H9 (cell line): ENCODE measurements around the gene ITPKA. TPM values are rescaled to one million over a fixed set of nuclear protein-coding genes. Genes with fewer than 3 reads are reported as not detected.

Experiments used
- DNase-seq: peaks from one replicate; pipeline ENCODE4 v3.0.0-alpha.2; 2017
- H2AFZ ChIP-seq: one replicate; pipeline ENCODE4 v1.6.1; 2013; ENCODE audit warnings: mild to moderate bottlenecking, low read length, control low read depth, moderate library complexity
- H2AK5ac ChIP-seq: 2 replicates; pipeline ENCODE4 v1.6.1; 2013; ENCODE audit warnings: low read length, control low read depth, mixed read lengths; ENCODE audit not compliant: insufficient read length
- H2BK120ac ChIP-seq: one replicate; pipeline ENCODE4 v1.6.1; 2013; ENCODE audit warnings: low read depth, mild to moderate bottlenecking, low read length, control low read depth, inconsistent platforms; ENCODE audit not compliant: poor library complexity, severe bottlenecking
- H2BK12ac ChIP-seq: 2 replicates; pipeline ENCODE4 v1.6.1; 2013; ENCODE audit warnings: low read length, control low read depth, mixed read lengths, low read depth; ENCODE audit not compliant: insufficient read length
- H2BK15ac ChIP-seq: 2 replicates; pipeline ENCODE4 v1.6.1; 2013; ENCODE audit warnings: low read depth, low read length, control low read depth
- H2BK20ac ChIP-seq: one replicate; pipeline ENCODE4 v1.6.1; 2013; ENCODE audit warnings: low read depth, mild to moderate bottlenecking, low read length, control low read depth, inconsistent platforms; ENCODE audit not compliant: poor library complexity, severe bottlenecking
- H2BK5ac ChIP-seq: 2 replicates; pipeline ENCODE4 v1.6.1; 2013; ENCODE audit warnings: low read length, control low read depth, mixed read lengths; ENCODE audit not compliant: insufficient read length
- H3K14ac ChIP-seq: 2 replicates; pipeline ENCODE4 v1.6.1; 2013; ENCODE audit warnings: low read length, control low read depth; ENCODE audit not compliant: insufficient read depth
- H3K18ac ChIP-seq: 2 replicates; pipeline ENCODE4 v1.6.1; 2013; ENCODE audit warnings: low read depth, mild to moderate bottlenecking, mixed read lengths, low read length, control low read depth; ENCODE audit not compliant: insufficient read length
- H3K23ac ChIP-seq: 2 replicates; pipeline ENCODE4 v1.6.1; 2013; ENCODE audit warnings: low read length, control low read depth, mixed read lengths, low read depth; ENCODE audit not compliant: insufficient read length
- H3K23me2 ChIP-seq: 2 replicates; pipeline ENCODE4 v1.6.1; 2013; ENCODE audit warnings: low read depth, mild to moderate bottlenecking, mixed read lengths, low read length, control low read depth; ENCODE audit not compliant: insufficient read length, poor library complexity, severe bottlenecking
- H3K27ac ChIP-seq: 2 replicates; pipeline ENCODE4 v1.5.1; 2013; ENCODE audit warnings: low read length, control low read depth, mixed read lengths, low read depth; ENCODE audit not compliant: insufficient read length
- H3K27me3 ChIP-seq: 2 replicates; pipeline ENCODE4 v1.6.1; 2013; ENCODE audit warnings: low read length, control low read depth, inconsistent platforms; ENCODE audit not compliant: insufficient read depth
- H3K4ac ChIP-seq: 2 replicates; pipeline ENCODE4 v1.6.1; 2013; ENCODE audit warnings: low read depth, mild to moderate bottlenecking, control low read depth, inconsistent platforms, low read length, moderate library complexity
- H3K4me1 ChIP-seq: 2 replicates; pipeline ENCODE4 v1.6.1; 2013; ENCODE audit warnings: low read length, control low read depth, inconsistent platforms; ENCODE audit not compliant: insufficient read depth
- H3K4me2 ChIP-seq: 2 replicates; pipeline ENCODE4 v1.6.1; 2013; ENCODE audit warnings: low read length, control low read depth, mixed read lengths; ENCODE audit not compliant: insufficient read length, insufficient read depth
- H3K56ac ChIP-seq: 2 replicates; pipeline ENCODE4 v1.6.1; 2013; ENCODE audit warnings: low read depth, mild to moderate bottlenecking, mixed read lengths, low read length, control low read depth; ENCODE audit not compliant: insufficient read length
- H3K79me1 ChIP-seq: 2 replicates; pipeline ENCODE4 v1.6.1; 2013; ENCODE audit warnings: low read depth, mild to moderate bottlenecking, moderate library complexity, low read length, control low read depth, inconsistent platforms; ENCODE audit not compliant: insufficient read depth, poor library complexity, severe bottlenecking
- H3K79me2 ChIP-seq: 2 replicates; pipeline ENCODE4 v1.6.1; 2013; ENCODE audit warnings: low read length, control low read depth, inconsistent platforms; ENCODE audit not compliant: insufficient read depth
- H3K9ac ChIP-seq: 2 replicates; pipeline ENCODE4 v1.6.1; 2013; ENCODE audit warnings: low read length, control low read depth, mixed read lengths; ENCODE audit not compliant: insufficient read length; ENCODE audit errors: extremely low read depth
- H3K9me3 ChIP-seq: one replicate; pipeline ENCODE4 v1.6.1; 2013; ENCODE audit warnings: low read depth, low read length, inconsistent platforms; ENCODE audit not compliant: control insufficient read depth
- H3T11ph ChIP-seq: one replicate; pipeline ENCODE4 v1.6.1; 2013; ENCODE audit warnings: mild to moderate bottlenecking, low read length, control low read depth, inconsistent platforms
- H4K20me1 ChIP-seq: one replicate; pipeline ENCODE4 v1.6.1; 2013; ENCODE audit not compliant: control insufficient read depth, insufficient read length, insufficient read depth
- H4K5ac ChIP-seq: 2 replicates; pipeline ENCODE4 v1.6.1; 2013; ENCODE audit warnings: low read depth, mild to moderate bottlenecking, mixed read lengths, low read length, control low read depth; ENCODE audit not compliant: insufficient read length
- H4K8ac ChIP-seq: replicated peaks from 2 replicates; pipeline ENCODE4 v1.6.1; 2013; ENCODE audit warnings: low read length, control low read depth, mixed read lengths, low read depth; ENCODE audit not compliant: insufficient read length
- H4K91ac ChIP-seq: 2 replicates; pipeline ENCODE4 v1.6.1; 2013; ENCODE audit warnings: low read depth, mild to moderate bottlenecking, moderate library complexity, mixed read lengths, low read length, control low read depth; ENCODE audit not compliant: insufficient read length
- H3K27ac Mint-ChIP-seq, 3 experiments: 2 replicates in 2 of 3; 3 replicates in 1 of 3; pipeline ENCODE4 v1.8.0; 2020 to 2021; ENCODE audit warnings: mixed read lengths in 3 of 3, mild to moderate bottlenecking in 1 of 3, moderate library complexity in 1 of 3
- H3K27me3 Mint-ChIP-seq: 2 replicates; pipeline ENCODE4 v1.8.0; 2021; ENCODE audit warnings: low read depth, mild to moderate bottlenecking, moderate library complexity, mixed read lengths
- H3K36me3 Mint-ChIP-seq, 3 experiments: 2 replicates in 2 of 3; 3 replicates in 1 of 3; pipeline ENCODE4 v1.8.0; 2020 to 2021; ENCODE audit warnings: low read depth in 3 of 3, mixed read lengths in 3 of 3; ENCODE audit not compliant: insufficient read depth in 1 of 3
- H3K4me1 Mint-ChIP-seq, 2 experiments: 2 replicates each; pipeline ENCODE4 v1.8.0; 2020; ENCODE audit warnings: mixed read lengths in 2 of 2
- H3K4me3 Mint-ChIP-seq, 2 experiments: 2 replicates in 1 of 2; 3 replicates in 1 of 2; pipeline ENCODE4 v1.8.0; 2020 to 2021; ENCODE audit warnings: mild to moderate bottlenecking in 2 of 2, mixed read lengths in 2 of 2, moderate library complexity in 1 of 2
- H3K9me3 Mint-ChIP-seq, 2 experiments: 2 replicates in 1 of 2; 3 replicates in 1 of 2; pipeline ENCODE4 v1.8.0; 2020; ENCODE audit warnings: mild to moderate bottlenecking in 2 of 2, mixed read lengths in 2 of 2, moderate library complexity in 1 of 2
- WGBS: extraction: QIAGEN DNeasy Blood & Tissue Kit; methylation state at CpG from one replicate; pipeline ENCODE4 v1.1.7; 2013; ENCODE audit warnings: missing lambda C conversion rate, low lambda C conversion rate, mixed read lengths; ENCODE audit not compliant: insufficient read length; ENCODE audit errors: extremely low coverage; 5-methylcytosine and 5-hydroxymethylcytosine counted together
- total RNA-seq: library from RNA; stranded (reverse); gene quantifications from 2 replicates; pipeline ENCODE4 v1.2.1, GENCODE V29; 2021
- TF ChIP-seq, protein P1 (sequence below): fragments of 200-600 bp; sonication (generic); conservative IDR thresholded peaks from 3 replicates; pipeline ENCODE4 v1.8.0; 2021; ENCODE audit warnings: antibody characterized with exemption, mild to moderate bottlenecking

The ITPKA gene
- total RNA-seq, 1 experiment from 2014 or later = 0.77 TPM

DNA sequence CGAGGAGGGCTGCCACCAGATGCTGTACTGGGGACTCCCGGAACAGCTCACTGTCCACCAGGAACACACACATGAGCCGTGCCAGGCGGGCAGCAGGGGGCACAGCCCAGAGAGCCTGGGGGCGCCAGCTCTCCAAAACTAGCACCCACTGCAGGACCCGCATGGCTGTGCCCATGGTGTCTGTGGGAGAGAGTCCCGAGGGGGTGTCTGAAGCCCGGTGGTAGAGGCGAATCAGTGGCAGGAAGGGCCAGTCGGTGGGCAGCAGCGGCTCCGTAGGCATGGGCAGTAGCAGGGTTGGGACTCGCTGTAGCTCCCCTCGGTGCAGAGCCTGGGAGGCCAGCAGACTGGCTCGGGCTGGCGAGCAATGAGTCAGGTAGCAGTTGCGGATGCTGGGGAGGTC, 27.0 kb downstream of the ITPKA start:
- Mint-ChIP-seq H3K27ac (no peak overlapping the region), H3K36me3 (peaks cover 19 to 56% (median 53%) of the 10 kb centered on the region in 3 experiments; a peak in 6 of 7 replicates)

More for the DNA sequence above, 27.0 kb downstream of the ITPKA start:
- H2BK15ac ChIP-seq = no peak overlapping the region
- no peak overlapping the region for H3K23ac ChIP-seq
- DNase-seq = no peak
- H3K79me2 ChIP-seq = no peaks in the 10 kb centered on the region
- H3K18ac ChIP-seq = no peak overlapping the region
- H3K27ac ChIP-seq = no peak overlapping the region
- no peak overlapping the region for H3K4me2 ChIP-seq
- H4K8ac ChIP-seq = no peak overlapping the region
- no peaks in the 10 kb centered on the region for H3K4me1 ChIP-seq
- no peak overlapping the region for H3K56ac ChIP-seq
- no peaks in the 10 kb centered on the region for H3K79me1 ChIP-seq
- Mint-ChIP-seq H3K4me1 (no peaks in the 10 kb centered on the region), H3K4me3 (no peak overlapping the region), H3K9me3 (no peaks in the 10 kb centered on the region; a peak in 1 of 5 replicates), H3K27me3 (no peaks in the 10 kb centered on the region; the same call in 1 of the 2 replicates)
- no peak overlapping the region for H2BK20ac ChIP-seq
- H3T11ph ChIP-seq = no peak overlapping the region
- H3K27me3 ChIP-seq = no peaks in the 10 kb centered on the region
- no peak overlapping the region for H2AK5ac ChIP-seq
- H4K5ac ChIP-seq = no peak overlapping the region
- H3K14ac ChIP-seq = no peak overlapping the region
- H3K9ac ChIP-seq = no peak overlapping the region
- H4K20me1 ChIP-seq = no peaks in the 10 kb centered on the region
- H3K4ac ChIP-seq = no peak overlapping the region
- TF ChIP-seq, protein P1, sequence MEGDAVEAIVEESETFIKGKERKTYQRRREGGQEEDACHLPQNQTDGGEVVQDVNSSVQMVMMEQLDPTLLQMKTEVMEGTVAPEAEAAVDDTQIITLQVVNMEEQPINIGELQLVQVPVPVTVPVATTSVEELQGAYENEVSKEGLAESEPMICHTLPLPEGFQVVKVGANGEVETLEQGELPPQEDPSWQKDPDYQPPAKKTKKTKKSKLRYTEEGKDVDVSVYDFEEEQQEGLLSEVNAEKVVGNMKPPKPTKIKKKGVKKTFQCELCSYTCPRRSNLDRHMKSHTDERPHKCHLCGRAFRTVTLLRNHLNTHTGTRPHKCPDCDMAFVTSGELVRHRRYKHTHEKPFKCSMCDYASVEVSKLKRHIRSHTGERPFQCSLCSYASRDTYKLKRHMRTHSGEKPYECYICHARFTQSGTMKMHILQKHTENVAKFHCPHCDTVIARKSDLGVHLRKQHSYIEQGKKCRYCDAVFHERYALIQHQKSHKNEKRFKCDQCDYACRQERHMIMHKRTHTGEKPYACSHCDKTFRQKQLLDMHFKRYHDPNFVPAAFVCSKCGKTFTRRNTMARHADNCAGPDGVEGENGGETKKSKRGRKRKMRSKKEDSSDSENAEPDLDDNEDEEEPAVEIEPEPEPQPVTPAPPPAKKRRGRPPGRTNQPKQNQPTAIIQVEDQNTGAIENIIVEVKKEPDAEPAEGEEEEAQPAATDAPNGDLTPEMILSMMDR = no peak
- no peak overlapping the region for H2BK5ac ChIP-seq
- no peak overlapping the region for H4K91ac ChIP-seq
- H3K23me2 ChIP-seq = no peaks in the 10 kb centered on the region
- H3K9me3 ChIP-seq = no peaks in the 10 kb centered on the region
- H2BK12ac ChIP-seq = no peak overlapping the region
- H2AFZ ChIP-seq = no peak overlapping the region
- no CpG with 5 or more reads among the region's 17 CpGs for whole genome bisulfite sequencing
- no peak overlapping the region for H2BK120ac ChIP-seq
